IMR-90 (cell line): ENCODE results near the gene COL23A1. TPM values are rescaled to one million over a fixed set of nuclear protein-coding genes. Genes with fewer than 3 reads are reported as not detected.

Experiments
- ATAC-seq: fragments of 200-7000 bp; cut with Tn5 transposase; 2 replicates; pipeline ENCODE4 v1.9.1; 2020; ENCODE audit warnings: low read depth, mild to moderate bottlenecking, moderate library complexity
- BruUV-seq: library from RNA; stranded (reverse); fragments of 400-500 nt; replicated peaks from 2 replicates; lab custom pipeline; 2021; lab: Mats Ljungman, UMichigan
- CTCF ChIA-PET: fragments of 300-600 bp; formaldehyde crosslinking; extraction: SDS; loops from one replicate; lab custom pipeline; 2021; ENCODE audit warnings: antibody characterized with exemption; lab: Yijun Ruan, JAX
- POLR2A ChIA-PET: fragments of 300-600 bp; sonication (Branson Sonifier 250); formaldehyde crosslinking; loops from one replicate; lab custom pipeline; 2022; ENCODE audit warnings: antibody characterized with exemption; ENCODE audit not compliant: unreplicated experiment; lab: Charles Lee
- DNase-seq: peaks from one replicate; pipeline ENCODE4 v3.0.0; 2013
- H2AFZ ChIP-seq: replicated peaks from 2 replicates; pipeline ENCODE3; 2013; ENCODE audit warnings: low read length, mild to moderate bottlenecking; ENCODE audit not compliant: poor library complexity
- H2AK5ac ChIP-seq: 2 replicates; pipeline ENCODE4 v1.6.1; 2013; ENCODE audit warnings: low read depth, low read length, inconsistent platforms
- H2AK9ac ChIP-seq: replicated peaks from 2 replicates; pipeline ENCODE3; 2013; ENCODE audit warnings: mild to moderate bottlenecking, low read depth, low read length, moderate library complexity; ENCODE audit not compliant: poor library complexity
- H2BK120ac ChIP-seq: 2 replicates; pipeline ENCODE4 v1.6.1; 2013; ENCODE audit warnings: low read depth, low read length, inconsistent platforms
- H2BK15ac ChIP-seq: 3 replicates; pipeline ENCODE4 v1.6.1; 2013; ENCODE audit warnings: low read depth, low read length, inconsistent platforms
- H2BK20ac ChIP-seq: 2 replicates; pipeline ENCODE4 v1.6.1; 2013; ENCODE audit warnings: low read depth, mild to moderate bottlenecking, inconsistent platforms, low read length, moderate library complexity
- H2BK5ac ChIP-seq: 2 replicates; pipeline ENCODE4 v1.6.1; 2013; ENCODE audit warnings: mild to moderate bottlenecking, low read depth, low read length, inconsistent platforms; ENCODE audit not compliant: poor library complexity, severe bottlenecking
- H3K14ac ChIP-seq: replicated peaks from 2 replicates; pipeline ENCODE4 v1.6.1; 2013; ENCODE audit warnings: low read depth, low read length, inconsistent platforms
- H3K18ac ChIP-seq: 2 replicates; pipeline ENCODE4 v1.6.1; 2013; ENCODE audit warnings: low read depth, low read length, control low read depth
- H3K23ac ChIP-seq: 2 replicates; pipeline ENCODE4 v1.6.1; 2013; ENCODE audit warnings: low read depth, low read length, inconsistent platforms
- H3K27ac ChIP-seq: 2 replicates; pipeline ENCODE4 v1.5.1; 2013; ENCODE audit warnings: mild to moderate bottlenecking, control low read depth, low read length; ENCODE audit not compliant: insufficient read depth
- H3K27me3 ChIP-seq: 2 replicates; pipeline ENCODE4 v1.6.1; 2013; ENCODE audit warnings: low read length; ENCODE audit not compliant: control insufficient read depth, insufficient read depth
- H3K36me3 ChIP-seq: 2 replicates; pipeline ENCODE4 v1.6.1; 2013; ENCODE audit warnings: low read length, mixed read lengths; ENCODE audit not compliant: control insufficient read depth, insufficient read depth
- H3K4ac ChIP-seq: 2 replicates; pipeline ENCODE4 v1.6.1; 2013; ENCODE audit warnings: low read depth, low read length, inconsistent platforms
- H3K4me1 ChIP-seq: 2 replicates; pipeline ENCODE4 v1.6.1; 2013; ENCODE audit warnings: low read length, mixed read lengths; ENCODE audit not compliant: control insufficient read depth, insufficient read depth
- H3K4me2 ChIP-seq: 2 replicates; pipeline ENCODE4 v1.6.1; 2013; ENCODE audit warnings: low read depth, mild to moderate bottlenecking, control low read depth, low read length, moderate library complexity
- H3K4me3 ChIP-seq: 2 replicates; pipeline ENCODE4 v1.5.1; 2013; ENCODE audit warnings: low read depth, mild to moderate bottlenecking, control low read depth, low read length, moderate library complexity; ENCODE audit not compliant: insufficient read depth
- H3K56ac ChIP-seq: 2 replicates; pipeline ENCODE4 v1.6.1; 2013; ENCODE audit warnings: low read length, inconsistent platforms; ENCODE audit not compliant: insufficient read depth; ENCODE audit errors: extremely low read depth
- H3K79me1 ChIP-seq, 2 experiments: 2 replicates each; pipeline ENCODE4 v1.6.1; 2013; ENCODE audit warnings: low read length in 2 of 2, inconsistent platforms in 1 of 2, low read depth in 1 of 2
- H3K9ac ChIP-seq: 2 replicates; pipeline ENCODE4 v1.6.1; 2013; ENCODE audit warnings: low read depth, low read length, control low read depth
- H3K9me1 ChIP-seq: 2 replicates; pipeline ENCODE4 v1.6.1; 2013; ENCODE audit warnings: low read length, inconsistent platforms; ENCODE audit not compliant: insufficient read depth
- H3K9me3 ChIP-seq: 2 replicates; pipeline ENCODE4 v1.6.1; 2013; ENCODE audit warnings: low read length; ENCODE audit not compliant: control insufficient read depth, insufficient read depth
- H4K20me1 ChIP-seq: 2 replicates; pipeline ENCODE4 v1.6.1; 2013; ENCODE audit warnings: low read length, inconsistent platforms; ENCODE audit not compliant: insufficient read depth
- H4K5ac ChIP-seq: 2 replicates; pipeline ENCODE4 v1.6.1; 2013; ENCODE audit warnings: mild to moderate bottlenecking, low read depth, low read length, control low read depth
- H4K8ac ChIP-seq, 2 experiments: 2 replicates each; pipeline ENCODE4 v1.6.1; 2013; ENCODE audit warnings: low read depth in 2 of 2, low read length in 2 of 2, control low read depth in 1 of 2, inconsistent platforms in 1 of 2
- H4K91ac ChIP-seq: 2 replicates; pipeline ENCODE4 v1.6.1; 2013; ENCODE audit warnings: low read depth, low read length, inconsistent platforms; ENCODE audit not compliant: insufficient read depth
- BHLHE40 ChIP-seq: fragments of 150-350 bp; IDR thresholded peaks from 2 replicates; pipeline ENCODE4 v1.6.1; 2016; ENCODE audit warnings: mild to moderate bottlenecking, low read depth, low read length
- CEBPB ChIP-seq: IDR thresholded peaks from 2 replicates; pipeline ENCODE4 v1.6.1; 2012; ENCODE audit warnings: low read depth, low read length, improper control_type of control experiment
- FOS ChIP-seq: fragments of 150-350 bp; IDR thresholded peaks from 2 replicates; pipeline ENCODE4 v1.6.1; 2016; ENCODE audit warnings: low read depth, low read length
- MAZ ChIP-seq: IDR thresholded peaks from 2 replicates; pipeline ENCODE4 v1.6.1; 2012; ENCODE audit warnings: low read depth, mild to moderate bottlenecking, low read length, improper control_type of control experiment, moderate library complexity, borderline replicate concordance
- MXI1 ChIP-seq: IDR thresholded peaks from 2 replicates; pipeline ENCODE4 v1.6.1; 2012; ENCODE audit warnings: low read depth, mild to moderate bottlenecking, low read length, moderate library complexity, borderline replicate concordance
- NFE2L2 ChIP-seq: fragments of 150-350 bp; IDR thresholded peaks from 2 replicates; pipeline ENCODE4 v1.6.1; 2016; ENCODE audit warnings: low read depth, mild to moderate bottlenecking, low read length
- POLR2A ChIP-seq: IDR thresholded peaks from 2 replicates; pipeline ENCODE4 v1.6.1; 2012; ENCODE audit warnings: mild to moderate bottlenecking, low read depth, low read length
- RFX5 ChIP-seq: IDR thresholded peaks from 2 replicates; pipeline ENCODE4 v1.8.0; 2012; ENCODE audit warnings: low read depth, mild to moderate bottlenecking, low read length, moderate library complexity
- SMC3 ChIP-seq: fragments of 150-350 bp; IDR thresholded peaks from 2 replicates; pipeline ENCODE4 v1.6.1; 2016; ENCODE audit warnings: low read depth, mild to moderate bottlenecking, antibody characterized with exemption, low read length, moderate library complexity
- USF2 ChIP-seq: fragments of 150-350 bp; IDR thresholded peaks from 2 replicates; pipeline ENCODE4 v1.6.1; 2017; ENCODE audit warnings: mild to moderate bottlenecking, antibody characterized with exemption, low read length, low read depth
- WGBS, 2 experiments: methylation state at CpG; one replicate each; pipeline versions ENCODE4 v1.1.5 to v1.1.7; 2013; ENCODE audit warnings: missing lambda C conversion rate in 2 of 2; ENCODE audit not compliant: insufficient read length in 1 of 2; ENCODE audit errors: extremely low coverage in 2 of 2; 5-methylcytosine and 5-hydroxymethylcytosine counted together
- dilution Hi-C: fragments of 300-500 bp; cut with HindIII; formaldehyde crosslinking; loops from one replicate; pipeline ENCODE4 v1.14.3; 2018; ENCODE audit warnings: low sequenced_read_pairs; ENCODE audit not compliant: unreplicated experiment
- in situ Hi-C: fragments of 300-500 bp; cut with MboI; formaldehyde crosslinking; loops from 3 replicates; pipeline ENCODE4 v1.14.3; 2019; ENCODE audit warnings: low sequenced_read_pairs, inconsistent platforms, mixed read lengths
- intact Hi-C: fragments of 100-400 bp; cut with micrococcal nuclease; formaldehyde crosslinking; loops from 2 replicates; pipeline ENCODE4 v1.10.0; 2022
- polyA plus RNA-seq, 3 experiments: library from polyadenylated mRNA; depleted of rRNA; stranded (reverse); fragments of >200 nt; gene quantifications; 2 replicates each; pipeline ENCODE4 v1.2.3, GENCODE V29; 2012; ENCODE audit warnings: low replicate concordance in 1 of 3
- total RNA-seq: library from RNA; depleted of rRNA; stranded (reverse); fragments of >200 nt; gene quantifications from 2 replicates; pipeline ENCODE4 v1.2.3, GENCODE V29; 2012

The COL23A1 gene
- total and polyA plus RNA-seq, 2 of the 4 experiments (the other 2 are of a cell fraction) = not detected

GRCh38 chr5:178388386-178389025 is 201.7 kb downstream of the COL23A1 start:
- Histone ChIP-seq H2BK15ac (no peak overlapping the region), H2BK5ac (no peak overlapping the region), H4K5ac (no peak overlapping the region), H3K27me3 (no peaks in the 10 kb centered on the region), H3K23ac (no peak overlapping the region), H3K56ac (no peak overlapping the region), H3K9me3 (peaks cover 11% of the 10 kb centered on the region), H3K9me1 (no peaks in the 10 kb centered on the region), H3K4ac (no peak overlapping the region), H2AFZ (no peak overlapping the region), H3K79me1 (no peaks in the 10 kb centered on the region), H3K18ac (no peak overlapping the region), H4K20me1 (no peaks in the 10 kb centered on the region), H3K14ac (no peak overlapping the region), H3K4me1 (no peaks in the 10 kb centered on the region), H3K9ac (no peak overlapping the region), H3K4me3 (no peak overlapping the region), H2BK120ac (no peak overlapping the region), H4K91ac (no peak overlapping the region), H3K27ac (no peak overlapping the region), H4K8ac (no peak overlapping the region), H2BK20ac (no peak overlapping the region), H2AK9ac (no peak overlapping the region), H2AK5ac (no peak overlapping the region), H3K36me3 (no peaks in the 10 kb centered on the region), H3K4me2 (no peak overlapping the region)
- CTCF ChIA-PET = no interaction called here
- no TSS peak for BruUV-seq
- no peak for ATAC-seq
- POLR2A ChIA-PET = no interaction called here
- WGBS, 2 experiments = 28% methylated on average over 3 of the region's 8 CpGs; no CpG with 5 or more reads in 1 of the 2 experiments
- dilution Hi-C loops (no loop called here), in situ Hi-C loops (no loop called here), intact Hi-C loops (no loop called here)
- TF ChIP-seq NFE2L2 = no peak
- TF ChIP-seq CEBPB = no peak
- TF ChIP-seq RFX5 = no peak
- no peak for TF ChIP-seq USF2
- TF ChIP-seq BHLHE40 = no peak
- no peak for TF ChIP-seq SMC3
- TF ChIP-seq FOS = no peak
- TF ChIP-seq MXI1 = no peak
- TF ChIP-seq MAZ = no peak
- TF ChIP-seq POLR2A = no peak
- DNase-seq = peak; percentile 18
